Caco-2 (cell line): ENCODE results near the gene TMEM217. TPM values are rescaled to one million over a fixed set of nuclear protein-coding genes. Genes with fewer than 3 reads are reported as not detected.

Experiments used
- BruUV-seq: library from RNA; stranded (reverse); fragments of 400-500 nt; replicated peaks from 2 replicates; lab custom pipeline; 2021; lab: Mats Ljungman, UMichigan
- CTCF ChIA-PET: fragments of 300-600 bp; sonication (Branson Sonifier 250); formaldehyde crosslinking; loops from one replicate; lab custom pipeline; 2022; ENCODE audit warnings: antibody characterized with exemption; lab: Charles Lee
- POLR2A ChIA-PET: fragments of 300-600 bp; sonication (Branson Sonifier 250); formaldehyde crosslinking; loops from one replicate; lab custom pipeline; 2022; ENCODE audit warnings: antibody characterized with exemption; lab: Charles Lee
- DNase-seq, 2 experiments: peaks; one replicate each; pipeline versions ENCODE4 v3.0.0 to v3.0.0-alpha.2; 2020 to 2022
- H3K27me3 ChIP-seq: replicated peaks from 2 replicates; pipeline ENCODE4 v1.6.0; 2011; ENCODE audit warnings: low read length; ENCODE audit not compliant: control insufficient read depth, insufficient read depth
- H3K36me3 ChIP-seq: 2 replicates; pipeline ENCODE4 v1.5.1; 2011; ENCODE audit warnings: low read length; ENCODE audit not compliant: control insufficient read depth, insufficient read depth
- H3K4me1 ChIP-seq: fragments of 250-450 bp; sonication (Bioruptor Pico); 2 replicates; pipeline ENCODE4 v1.5.1; 2020; ENCODE audit warnings: mild to moderate bottlenecking
- H3K4me3 ChIP-seq: 2 replicates; pipeline ENCODE4 v1.5.1; 2011; ENCODE audit warnings: low read depth, mild to moderate bottlenecking, control low read depth, low read length
- H3K9me3 ChIP-seq: fragments of 250-450 bp; sonication (Bioruptor Pico); 2 replicates; pipeline ENCODE4 v1.5.1; 2020; ENCODE audit warnings: mild to moderate bottlenecking, moderate library complexity
- H3K27ac Mint-ChIP-seq: one replicate; pipeline ENCODE4 v1.8.0; 2022; ENCODE audit warnings: mixed read lengths; ENCODE audit not compliant: unreplicated experiment
- H3K27me3 Mint-ChIP-seq: one replicate; pipeline ENCODE4 v1.8.0; 2022; ENCODE audit warnings: mixed read lengths; ENCODE audit not compliant: insufficient read depth, unreplicated experiment
- H3K36me3 Mint-ChIP-seq: one replicate; pipeline ENCODE4 v1.8.0; 2022; ENCODE audit warnings: mild to moderate bottlenecking, mixed read lengths; ENCODE audit not compliant: insufficient read depth, unreplicated experiment
- H3K4me1 Mint-ChIP-seq: one replicate; pipeline ENCODE4 v1.8.0; 2022; ENCODE audit warnings: low read depth, mixed read lengths; ENCODE audit not compliant: unreplicated experiment
- H3K4me3 Mint-ChIP-seq: one replicate; pipeline ENCODE4 v1.8.0; 2022; ENCODE audit warnings: mild to moderate bottlenecking, moderate library complexity, mixed read lengths; ENCODE audit not compliant: unreplicated experiment
- H3K9me3 Mint-ChIP-seq: one replicate; pipeline ENCODE4 v1.8.0; 2022; ENCODE audit warnings: mixed read lengths; ENCODE audit not compliant: unreplicated experiment
- CTCF ChIP-seq, 2 experiments: fragments of 200-600 bp in 1 of 2; IDR thresholded peaks; 1 replicate in 1 of 2; 2 replicates in 1 of 2; pipeline versions ENCODE4 v1.5.1 to v1.8.0; 2011 to 2022; ENCODE audit warnings: antibody characterized with exemption in 1 of 2, control low read depth in 1 of 2, inconsistent platforms in 1 of 2, low read depth in 1 of 2, low read length in 1 of 2, mild to moderate bottlenecking in 1 of 2, moderate library complexity in 1 of 2; ENCODE audit not compliant: insufficient read depth in 1 of 2, severe bottlenecking in 1 of 2, unreplicated experiment in 1 of 2
- intact Hi-C: fragments of 100-400 bp; cut with micrococcal nuclease; formaldehyde crosslinking; loops from one replicate; pipeline ENCODE4 v1.10.0; 2022; ENCODE audit not compliant: unreplicated experiment
- total RNA-seq: library from RNA; stranded (reverse); gene quantifications from 2 replicates; pipeline ENCODE4 v1.2.3, GENCODE V29; 2022

The TMEM217 gene
- total RNA-seq, 1 experiment from 2014 or later: 1.6 TPM

GRCh38 chr6:37239526-37239925 is 18.4 kb downstream of the TMEM217 start:
- Histone ChIP-seq H3K9me3 (no peaks in the 10 kb centered on the region), H3K4me1 (peaks cover 35% of the 10 kb centered on the region), H3K36me3 (no peaks in the 10 kb centered on the region), H3K4me3 (no peak overlapping the region), H3K27me3 (no peaks in the 10 kb centered on the region)
- H3K4me3 Mint-ChIP-seq: no peak overlapping the region
- H3K9me3 Mint-ChIP-seq: no peaks in the 10 kb centered on the region
- intact Hi-C loops: no loop called here
- BruUV-seq: no TSS peak
- no peak overlapping the region for H3K27ac Mint-ChIP-seq
- no peak for TF ChIP-seq CTCF (IDR thresholded peaks at IDR 0.05; ENCODE audit: insufficient read depth in 1 of 2, low read depth in 1 of 2, low read length in 1 of 2, severe bottlenecking in 1 of 2, unreplicated experiment in 1 of 2)
- DNase-seq: no peak
- no peaks in the 10 kb centered on the region for H3K27me3 Mint-ChIP-seq
- ChIA-PET CTCF (no interaction called here), POLR2A (no interaction called here)
- H3K36me3 Mint-ChIP-seq: peaks cover 10% of the 10 kb centered on the region
- peaks cover 20% of the 10 kb centered on the region for H3K4me1 Mint-ChIP-seq

- no peak for TF ChIP-seq CTCF (IDR thresholded peaks at IDR 0.05; ENCODE audit: insufficient read depth in 1 of 2, low read depth in 1 of 2, low read length in 1 of 2, severe bottlenecking in 1 of 2, unreplicated experiment in 1 of 2)
- no peaks in the 10 kb centered on the region for H3K27me3 ChIP-seq
- peaks cover 15% of the 10 kb centered on the region for H3K4me1 Mint-ChIP-seq
- peaks cover 10% of the 10 kb centered on the region for H3K36me3 Mint-ChIP-seq
- H3K9me3 Mint-ChIP-seq: no peaks in the 10 kb centered on the region
- intact Hi-C loops: no loop called here
- no peak for DNase-seq
- ChIA-PET POLR2A (no interaction called here), CTCF (no interaction called here)
- no peak overlapping the region for H3K4me3 ChIP-seq
- H3K36me3 ChIP-seq: no peaks in the 10 kb centered on the region
- no peak overlapping the region for H3K4me3 Mint-ChIP-seq
- H3K27ac Mint-ChIP-seq: no peak overlapping the region
- H3K4me1 ChIP-seq: peaks cover 23% of the 10 kb centered on the region
- no peaks in the 10 kb centered on the region for H3K27me3 Mint-ChIP-seq
- no peaks in the 10 kb centered on the region for H3K9me3 ChIP-seq
- BruUV-seq: no TSS peak
These were observed 19.6 kb downstream of the TMEM217 start for GRCh38 chr6:37238381-37238780.

GRCh38 chr6:37237789-37238188 is 20.2 kb downstream of the TMEM217 start:
- TF ChIP-seq CTCF (IDR thresholded peaks at IDR 0.05; ENCODE audit: insufficient read depth in 1 of 2, low read depth in 1 of 2, low read length in 1 of 2, severe bottlenecking in 1 of 2, unreplicated experiment in 1 of 2): no peak
- Mint-ChIP-seq H3K27ac (no peak overlapping the region), H3K9me3 (no peaks in the 10 kb centered on the region), H3K4me1 (peaks cover 17% of the 10 kb centered on the region), H3K36me3 (peaks cover 8% of the 10 kb centered on the region), H3K27me3 (no peaks in the 10 kb centered on the region), H3K4me3 (no peak overlapping the region)
- H3K36me3 ChIP-seq: no peaks in the 10 kb centered on the region
- intact Hi-C loops: no loop called here
- BruUV-seq: no TSS peak
- no peak overlapping the region for H3K4me3 ChIP-seq
- DNase-seq: no peak
- H3K9me3 ChIP-seq: no peaks in the 10 kb centered on the region
- peaks cover 18% of the 10 kb centered on the region for H3K4me1 ChIP-seq
- CTCF ChIA-PET: no interaction called here
- no peaks in the 10 kb centered on the region for H3K27me3 ChIP-seq
- POLR2A ChIA-PET: no interaction called here
